Kasumi-1 (cell line): Measurements from ENCODE around the gene GRAP.

Experiments used
- DNase-seq, 2 experiments: peaks; one replicate each; lab custom pipeline; 2025; lab: John Stamatoyannopoulos, UW

The GRAP gene

GRCh38 chr17:18984273-18985114 is 62.3 kb downstream of the GRAP start:
- DNase-seq: no peak

- no peak for DNase-seq
Observed at GRCh38 chr17:18981642-18982424, 64.9 kb downstream of the GRAP start.

GRCh38 chr17:18981335-18981641 is 65.5 kb downstream of the GRAP start:
- DNase-seq: no peak

GRCh38 chr17:18980682-18981334 is 65.9 kb downstream of the GRAP start:
- no peak for DNase-seq

GRCh38 chr17:18978655-18979054 is 68.1 kb downstream of the GRAP start:
- no peak for DNase-seq

GRCh38 chr17:18978050-18978449 is 68.7 kb downstream of the GRAP start:
- DNase-seq: no peak

GRCh38 chr17:18977646-18978045 is 69.1 kb downstream of the GRAP start:
- no peak for DNase-seq

GRCh38 chr17:18977021-18977420 is 69.7 kb downstream of the GRAP start:
- no peak for DNase-seq

GRCh38 chr17:18976201-18976600 is 70.6 kb downstream of the GRAP start:
- no peak for DNase-seq

- DNase-seq: no peak
Observed at GRCh38 chr17:18975597-18975996, 71.2 kb downstream of the GRAP start.

GRCh38 chr17:18974407-18975149 is 72.2 kb downstream of the GRAP start:
- no peak for DNase-seq

- no peak for DNase-seq
Observed at GRCh38 chr17:18971801-18972200, 75.0 kb downstream of the GRAP start.
